Nucleus accumbens (tissue), 56 donors: ENCODE results near the gene GLTP.

Experiments used
- DNase-seq, 56 donors: peaks; one replicate each; lab custom pipeline; 2025; lab: John Stamatoyannopoulos, UW

GLTP gene

DNA sequence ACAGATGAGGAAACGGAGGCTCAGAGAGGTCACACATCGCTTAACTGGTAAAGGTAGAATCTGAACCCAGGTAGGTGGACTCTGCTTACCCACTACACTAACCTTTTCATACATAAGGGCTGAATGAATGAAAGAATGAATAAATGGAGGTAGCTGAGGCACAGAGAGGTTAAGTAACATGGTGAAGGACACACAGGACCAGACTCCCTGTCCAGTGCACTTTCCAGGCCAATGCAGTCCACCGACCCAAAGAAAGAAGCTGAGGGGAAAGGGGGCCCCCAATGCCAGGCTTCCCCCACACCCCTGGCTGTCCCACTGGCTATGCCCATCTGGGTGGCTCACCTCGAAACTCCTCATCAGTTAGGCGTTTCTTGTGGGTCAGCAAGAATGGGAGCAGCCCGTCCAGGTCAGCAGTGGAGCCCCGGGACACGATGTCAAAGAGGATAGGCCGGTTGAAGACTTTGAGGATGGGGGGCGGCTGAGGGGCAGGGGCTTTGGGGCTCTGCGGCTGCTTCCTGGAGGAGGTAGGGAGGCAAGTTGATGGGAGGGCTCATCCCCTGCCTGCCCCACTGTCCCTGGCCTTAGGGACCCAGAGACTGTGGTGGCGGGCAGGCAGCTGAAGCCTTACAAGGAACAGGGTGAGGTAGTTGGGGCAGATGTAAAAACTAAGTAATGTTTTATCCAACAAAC is 72.2 kb downstream of the GLTP start:
- no peak for DNase-seq

DNA sequence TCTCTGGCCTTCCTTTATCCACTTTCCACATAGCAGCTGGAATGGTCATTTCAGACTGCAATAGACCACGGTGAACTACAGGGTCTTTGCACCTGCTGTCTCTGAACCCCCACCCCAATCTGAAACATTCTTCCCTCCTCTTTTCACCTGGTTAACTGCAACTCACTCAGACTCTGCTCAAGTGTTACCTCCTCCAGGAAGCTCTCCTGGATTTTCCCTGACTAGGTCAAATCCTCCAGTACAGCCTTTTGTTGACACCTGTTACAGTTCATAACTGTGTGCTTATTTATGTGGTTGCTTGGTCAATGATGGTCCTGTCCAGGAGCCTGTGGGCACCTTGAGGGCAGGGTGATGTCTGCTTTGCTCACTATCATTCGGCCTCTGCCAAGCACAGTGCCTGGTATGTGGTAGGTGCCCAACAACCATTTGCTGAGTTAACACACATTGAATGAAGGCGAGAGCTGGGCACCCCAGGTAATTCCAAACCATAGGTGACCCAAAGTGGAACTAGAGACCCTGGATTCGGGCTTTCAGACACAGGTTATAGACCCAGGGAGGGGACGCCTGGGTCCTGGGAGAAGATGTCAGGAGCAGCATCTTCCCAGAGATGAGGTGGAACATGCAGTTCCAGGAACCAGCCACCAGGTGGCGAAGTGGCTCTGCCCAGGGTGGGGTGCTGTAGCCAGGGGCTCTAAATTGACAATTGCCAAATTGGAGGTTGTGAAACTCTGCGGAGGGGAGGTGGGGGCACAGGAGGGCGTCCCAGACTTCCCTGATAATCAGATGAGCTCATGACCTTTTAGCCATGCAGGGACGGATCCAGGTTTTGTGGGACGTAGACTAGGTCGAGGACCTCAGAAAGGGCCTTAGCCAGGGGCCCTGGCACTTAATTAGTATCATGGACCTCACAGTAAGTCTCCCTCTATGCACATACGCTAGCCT is 75.2 kb downstream of the GLTP start:
- DNase-seq = peak in 47 of 56 donors; percentile 2 to 80 (median 41)

DNA sequence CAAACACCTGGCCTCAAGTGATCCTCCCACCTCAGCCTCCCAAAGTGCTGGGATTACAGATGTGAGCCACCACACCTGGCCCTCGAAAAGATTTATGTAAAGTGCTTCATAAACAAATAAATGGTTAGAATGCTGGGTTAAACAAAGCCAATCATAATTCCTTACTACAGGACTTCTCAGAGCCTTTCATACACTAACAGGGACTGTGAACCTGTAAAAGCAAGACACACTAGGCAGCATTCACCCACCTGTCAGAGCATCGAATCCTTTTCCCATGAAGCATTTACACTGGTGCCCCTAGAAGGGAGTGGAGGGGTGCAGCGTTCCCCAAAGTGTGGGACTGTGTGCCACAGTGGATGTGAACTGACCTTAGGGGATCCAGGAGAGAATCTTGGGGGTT is 76.7 kb downstream of the GLTP start:
- DNase-seq = no peak

DNA sequence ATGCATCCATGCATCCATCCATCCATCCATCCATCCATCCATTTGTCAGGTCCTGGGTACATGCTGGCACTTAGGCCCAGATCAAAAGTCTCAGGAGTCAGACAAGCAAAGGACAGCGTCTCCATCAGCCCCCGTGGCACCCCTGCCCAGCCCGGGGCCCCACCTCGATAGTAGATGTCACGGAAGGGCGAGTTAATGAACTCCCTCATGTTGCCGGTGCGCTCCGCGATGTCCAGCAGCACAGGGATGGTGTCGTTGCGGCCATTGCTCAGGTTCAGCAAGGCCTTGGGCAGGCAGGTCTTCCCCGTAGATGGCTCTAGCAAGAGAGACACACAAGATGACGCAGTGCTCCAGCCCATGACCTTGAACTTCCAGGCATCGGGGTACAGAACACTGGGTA is 77.5 kb downstream of the GLTP start:
- no peak for DNase-seq
